Cardiac muscle cell (in vitro differentiated cells and primary cell): ENCODE results near the gene OTOR. TPM values are rescaled to one million over a fixed set of nuclear protein-coding genes. Genes with fewer than 3 reads are reported as not detected.

Source experiments
- DNase-seq, 2 donors: peaks; one replicate each; pipeline versions ENCODE4 v3.0.0 to v3.0.0-alpha.2; 2010 to 2017; ENCODE audit warnings: low read depth in 1 of 2, low spot score in 1 of 2
- H3K27ac ChIP-seq: fragments of 200-600 bp; sonication (generic); 2 replicates; pipeline ENCODE4 v1.5.1; 2016
- H3K27me3 ChIP-seq: fragments of 200-600 bp; sonication (generic); 2 replicates; pipeline ENCODE4 v1.6.0; 2016; ENCODE audit warnings: control low read depth
- H3K36me3 ChIP-seq: fragments of 200-600 bp; sonication (generic); 2 replicates; pipeline ENCODE4 v1.5.1; 2016; ENCODE audit warnings: control low read depth
- H3K4me1 ChIP-seq: fragments of 200-600 bp; sonication (generic); 2 replicates; pipeline ENCODE4 v1.8.1; 2017; ENCODE audit warnings: low read depth, mild to moderate bottlenecking, mixed run types
- H3K4me3 ChIP-seq: fragments of 200-600 bp; sonication (generic); 2 replicates; pipeline ENCODE4 v1.5.1; 2016; ENCODE audit warnings: mild to moderate bottlenecking
- H3K9me3 ChIP-seq: fragments of 200-600 bp; sonication (generic); 2 replicates; pipeline ENCODE4 v1.5.1; 2017; ENCODE audit warnings: low read depth, mild to moderate bottlenecking, control low read depth
- CTCF ChIP-seq: IDR thresholded peaks from 2 replicates; pipeline ENCODE4 v1.5.1; 2012; ENCODE audit warnings: low read depth, mild to moderate bottlenecking, low read length
- polyA plus RNA-seq: library from polyadenylated mRNA; unstranded; fragments of >200 nt; fragmentation: Nextera tagmentation; extraction: Ambion mirVana; gene quantifications from 2 replicates; pipeline ENCODE4 v1.2.1, GENCODE V29; 2016
- total RNA-seq: library from RNA; depleted of rRNA; stranded (reverse); fragments of >200 nt; gene quantifications from 2 replicates; pipeline ENCODE4 v1.2.3, GENCODE V29; 2016

The OTOR gene
- total and polyA plus RNA-seq, 2 experiments from 2014 or later: not detected

- TF ChIP-seq CTCF: no peak
- Histone ChIP-seq H3K27ac (peak overlapping the region; percentile 8), H3K27me3 (no peaks in the 10 kb centered on the region), H3K9me3 (no peaks in the 10 kb centered on the region), H3K4me1 (peaks cover 11% of the 10 kb centered on the region), H3K4me3 (no peak overlapping the region), H3K36me3 (no peaks in the 10 kb centered on the region)
- DNase-seq: peak in 1 of 2 donors; percentile 26
Measured at GRCh38 chr20:16714242-16714641, 33.9 kb upstream of the OTOR start.

- no peak for TF ChIP-seq CTCF
- Histone ChIP-seq H3K4me1 (peaks cover 11% of the 10 kb centered on the region), H3K4me3 (no peak overlapping the region), H3K27ac (no peak overlapping the region), H3K9me3 (no peaks in the 10 kb centered on the region), H3K36me3 (no peaks in the 10 kb centered on the region), H3K27me3 (no peaks in the 10 kb centered on the region)
- no peak for DNase-seq
Measured at GRCh38 chr20:16714751-16715150, 33.4 kb upstream of the OTOR start.

- DNase-seq: no peak
- Histone ChIP-seq H3K9me3 (no peaks in the 10 kb centered on the region), H3K4me1 (peaks cover 3% of the 10 kb centered on the region), H3K36me3 (no peaks in the 10 kb centered on the region), H3K4me3 (no peak overlapping the region), H3K27me3 (peaks cover 28% of the 10 kb centered on the region), H3K27ac (no peak overlapping the region)
- no peak for TF ChIP-seq CTCF
Measured at GRCh38 chr20:16719421-16719820, 28.7 kb upstream of the OTOR start.

- H3K4me1 ChIP-seq: peaks cover 5% of the 10 kb centered on the region
- peaks cover 6% of the 10 kb centered on the region for H3K36me3 ChIP-seq
- no peak overlapping the region for H3K4me3 ChIP-seq
- H3K27me3 ChIP-seq: peaks cover 38% of the 10 kb centered on the region
- TF ChIP-seq CTCF: no peak
- H3K27ac ChIP-seq: no peak overlapping the region
- H3K9me3 ChIP-seq: no peaks in the 10 kb centered on the region
- no peak for DNase-seq
Measured at GRCh38 chr20:16729080-16729479, 19.1 kb upstream of the OTOR start.

GRCh38 chr20:16729565-16730460, 18.3 kb upstream of the OTOR start, which contains the start of gene SNRPB2:
SNRPB2 (plus strand) TSS chr20:16730026; CDS start chr20:16731703, 1,677 bp downstream.
- H3K36me3 ChIP-seq: peaks cover 10% of the 10 kb centered on the region
- peaks cover 5% of the 10 kb centered on the region for H3K4me1 ChIP-seq
- peak within 1 kb of the TSS; percentile 72 for H3K4me3 ChIP-seq
- H3K27ac ChIP-seq: peak within 1 kb of the TSS; percentile 93
- peaks cover 32% of the 10 kb centered on the region for H3K27me3 ChIP-seq
- DNase-seq: peak; percentile 96 to 97
- no peaks in the 10 kb centered on the region for H3K9me3 ChIP-seq
- peak; percentile 9 for TF ChIP-seq CTCF
